ENCODE results near the gene USP32.
"Not testable (repeated sequence)": the region's sequence is repeated elsewhere in the genome, so short reads cannot be mapped to it uniquely, and the experiment has no call there.

The USP32 gene

DNA sequence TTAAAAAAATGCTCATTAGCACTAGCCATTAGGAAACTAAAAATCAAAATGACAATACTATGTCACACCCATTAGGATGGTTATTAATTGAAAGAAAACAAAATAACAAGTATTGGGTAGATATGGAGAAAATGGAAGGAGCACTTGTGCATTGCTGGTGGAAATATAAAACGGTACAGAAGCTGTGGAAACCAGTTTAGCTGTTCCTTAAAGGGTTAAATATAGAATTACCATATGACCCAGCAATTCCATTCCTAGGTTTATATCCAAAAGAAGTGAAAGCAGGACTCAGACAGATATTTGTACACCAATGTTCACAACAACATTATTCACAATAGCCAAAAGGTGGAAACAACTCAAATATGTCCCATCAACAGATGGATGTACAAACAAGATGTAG lies 13.7 kb downstream of the USP32 start:
- DNase-seq (ENCODE audit: low read depth), result not testable (repeated sequence)

DNA sequence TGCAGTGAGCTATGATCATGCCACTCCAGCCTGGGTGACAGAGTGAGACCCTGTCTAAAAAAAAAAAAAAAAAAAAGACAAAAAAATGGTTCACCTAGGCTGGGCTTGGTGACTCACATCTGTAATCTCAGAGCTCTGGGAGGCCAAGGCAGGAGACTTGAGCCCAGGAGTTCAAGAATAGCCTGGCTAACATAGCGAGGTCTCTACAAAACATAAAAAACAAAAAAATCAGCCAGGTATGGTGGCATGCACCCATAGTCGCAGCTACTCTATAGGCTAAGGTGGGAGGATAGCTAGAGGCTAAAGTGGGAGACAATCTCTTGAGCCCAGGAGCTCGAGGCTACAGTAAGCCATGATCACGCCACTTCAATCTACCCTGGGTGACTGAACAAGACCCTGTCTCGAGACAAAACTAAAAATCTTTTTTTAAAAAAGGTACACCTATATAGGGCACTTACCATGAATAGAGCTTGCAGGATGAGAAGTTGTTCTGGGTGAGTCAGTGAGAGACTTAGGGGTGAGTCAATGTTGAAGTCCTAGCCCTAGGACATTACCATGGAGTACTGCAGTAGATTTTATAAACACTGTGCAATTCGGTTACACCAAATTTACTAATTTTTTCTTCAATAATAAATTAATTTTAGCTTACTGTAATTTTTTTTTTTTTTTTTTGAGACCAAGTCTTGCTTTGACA lies 19.0 kb downstream of the USP32 start:
- DNase-seq (ENCODE audit: low read depth), result no peak

DNA sequence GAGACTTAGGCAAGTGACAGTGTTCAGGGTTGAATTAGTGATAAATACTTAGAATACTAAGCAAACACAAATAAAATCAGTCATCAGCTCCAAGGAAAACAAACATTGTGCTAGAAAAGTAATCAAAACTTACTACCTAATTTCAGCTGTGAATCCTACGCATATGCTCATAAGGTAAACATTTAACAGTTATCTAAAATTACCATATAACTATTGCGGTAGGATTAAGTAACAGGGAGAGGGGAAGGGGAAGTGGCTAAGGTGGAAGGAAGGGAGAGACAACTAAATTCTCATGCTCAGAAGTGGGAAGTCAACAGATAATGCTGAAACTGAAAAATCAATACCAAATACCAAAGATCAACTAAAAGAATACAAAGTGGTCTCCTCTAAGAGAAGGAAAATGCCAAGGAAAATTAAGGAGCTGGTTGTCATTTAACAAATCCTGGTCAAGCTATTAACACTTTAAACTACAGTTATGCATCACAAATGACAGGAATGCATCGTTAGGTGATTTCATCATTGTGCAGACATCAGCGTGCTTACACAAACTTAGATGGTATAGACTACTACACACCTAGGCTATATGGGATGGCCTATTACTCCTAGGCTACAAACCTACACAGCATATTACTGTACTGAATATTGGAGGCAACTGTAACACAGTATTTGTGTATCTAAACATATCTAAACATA lies 20.0 kb downstream of the USP32 start:
- no peak for DNase-seq (ENCODE audit: low read depth)

GRCh38 chr17:60371416-60371815 lies 20.5 kb downstream of the USP32 start:
- DNase-seq (ENCODE audit: low read depth), result no peak

GRCh38 chr17:60369727-60370126 lies 22.2 kb downstream of the USP32 start:
- DNase-seq (ENCODE audit: low read depth), result no peak

DNA sequence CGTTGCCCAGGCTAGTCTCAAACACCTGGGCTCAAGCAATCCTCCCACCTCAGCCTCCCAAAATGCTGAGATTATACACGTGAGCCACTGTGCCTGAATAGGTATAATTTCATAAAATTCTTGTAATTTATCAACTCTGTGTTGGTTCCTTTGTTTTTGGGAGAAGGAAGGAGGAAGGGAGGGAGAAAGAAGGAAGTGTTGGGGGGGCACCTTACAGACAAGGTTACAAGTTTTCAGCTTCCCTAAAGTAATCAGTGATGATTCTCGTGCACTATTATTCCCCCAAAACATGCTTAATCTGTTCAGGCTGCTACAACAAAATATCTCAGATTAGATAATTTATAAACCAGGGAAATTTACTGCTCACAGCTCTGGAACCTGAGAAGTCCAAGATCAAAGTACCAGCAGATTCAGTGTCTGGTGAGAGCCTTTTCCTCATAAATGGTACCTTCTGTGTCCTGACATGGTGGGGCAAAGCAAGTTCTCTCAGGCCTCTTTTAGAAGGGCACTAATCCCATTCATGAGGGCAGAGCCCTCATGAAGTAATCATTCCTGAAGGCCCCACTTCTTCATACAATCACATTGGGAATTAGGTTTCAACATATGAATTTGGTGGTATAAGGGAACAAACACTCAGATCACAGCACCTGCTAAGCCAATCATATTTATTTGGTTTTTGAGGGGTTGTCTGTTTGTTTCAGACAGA lies 28.1 kb downstream of the USP32 start:
- DNase-seq (ENCODE audit: low read depth), result no peak

- no peak for DNase-seq (ENCODE audit: low read depth)
Observed at GRCh38 chr17:60362329-60362728, 29.6 kb downstream of the USP32 start.

GRCh38 chr17:60361889-60362288 lies 30.0 kb downstream of the USP32 start:
- no peak for DNase-seq (ENCODE audit: low read depth)

DNA sequence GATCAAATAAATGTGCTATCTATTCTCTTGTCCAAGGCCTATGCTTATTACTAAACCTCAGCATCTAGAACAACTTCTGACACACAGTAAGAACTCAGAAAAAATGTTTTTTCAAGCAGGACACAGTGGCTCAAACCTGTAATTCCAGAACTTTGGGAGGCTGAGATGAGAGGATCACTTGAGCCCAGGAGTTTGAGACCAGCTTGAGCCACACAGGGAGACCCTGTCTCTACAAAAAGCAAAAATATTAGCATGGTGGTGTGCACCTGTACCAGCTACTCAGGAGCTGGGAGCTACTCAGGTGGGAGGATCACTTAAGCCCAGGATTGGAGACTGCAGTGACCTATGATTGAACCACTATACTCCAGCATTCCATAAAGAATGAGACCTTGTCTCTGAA lies 32.5 kb downstream of the USP32 start:
- DNase-seq (ENCODE audit: low read depth), result no peak

GRCh38 chr17:60358606-60359225 lies 33.2 kb downstream of the USP32 start:
- DNase-seq (ENCODE audit: low read depth), result no peak

GRCh38 chr17:60356940-60357339 lies 35.0 kb downstream of the USP32 start:
- DNase-seq (ENCODE audit: low read depth), result no peak

DNA sequence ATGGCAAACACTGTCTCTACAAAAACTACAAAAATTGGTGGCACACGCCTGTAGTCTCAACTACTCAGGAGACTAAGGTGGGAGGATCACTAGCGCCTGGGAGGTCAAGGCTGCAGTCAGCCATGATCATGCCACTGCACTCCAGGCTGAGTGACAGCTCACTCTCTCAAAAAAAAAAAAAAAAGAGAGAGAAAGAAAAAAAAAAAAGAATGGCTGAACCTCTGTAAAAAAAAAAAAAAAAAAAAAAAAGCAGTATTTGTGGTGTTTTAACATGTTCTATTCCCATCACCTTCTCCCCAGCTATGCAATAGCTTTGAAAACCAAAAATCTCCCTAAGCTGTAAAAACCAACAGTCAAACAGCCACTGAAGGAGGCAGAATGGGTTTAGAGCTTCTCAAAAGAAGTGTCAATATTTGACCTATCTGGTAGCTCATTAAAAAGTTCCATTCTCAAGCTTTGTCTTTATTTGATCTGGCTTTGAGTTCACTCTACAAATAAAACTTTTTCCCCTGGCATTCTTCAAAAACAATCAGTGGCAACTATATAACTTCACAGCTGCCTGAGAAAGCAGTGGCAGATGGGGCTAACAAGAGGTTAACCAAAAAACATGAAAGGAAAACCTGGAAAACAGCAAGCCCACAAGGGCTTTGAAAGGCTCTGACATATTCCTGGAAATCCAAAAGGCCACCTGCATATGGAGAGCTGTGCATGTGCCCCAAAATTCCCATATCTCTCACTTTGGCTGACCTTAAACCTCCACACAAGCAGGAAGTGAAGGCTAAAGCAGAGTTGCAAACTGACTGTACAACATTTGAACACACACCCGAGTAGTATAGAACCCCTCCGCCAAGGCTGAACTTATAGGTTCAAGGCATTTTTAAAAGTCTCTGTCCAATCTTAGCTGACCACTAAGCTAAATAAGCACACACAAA lies 36.0 kb downstream of the USP32 start:
- no peak for DNase-seq (ENCODE audit: low read depth)

DNA sequence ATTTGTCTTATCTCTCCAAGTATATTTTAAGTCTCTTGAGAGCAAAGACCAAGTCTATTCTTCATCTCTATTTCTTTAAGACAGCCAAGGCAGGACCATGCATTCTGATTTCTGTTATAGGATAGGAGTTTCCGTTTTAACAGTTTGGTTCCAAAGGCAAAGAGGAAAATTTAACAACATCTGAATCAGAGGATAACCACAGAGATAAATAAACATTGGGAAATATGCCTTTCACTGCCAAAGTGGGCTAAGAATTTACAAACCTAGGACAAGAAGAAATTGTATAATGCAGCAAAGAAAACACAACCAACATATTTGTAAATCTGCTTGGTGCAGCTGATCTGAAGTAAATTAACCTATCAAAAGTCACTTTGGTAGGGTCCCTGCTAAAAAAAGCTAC lies 37.7 kb downstream of the USP32 start:
- DNase-seq (ENCODE audit: low read depth), result no peak

GRCh38 chr17:60353773-60354172 lies 38.2 kb downstream of the USP32 start:
- no peak for DNase-seq (ENCODE audit: low read depth)

DNA sequence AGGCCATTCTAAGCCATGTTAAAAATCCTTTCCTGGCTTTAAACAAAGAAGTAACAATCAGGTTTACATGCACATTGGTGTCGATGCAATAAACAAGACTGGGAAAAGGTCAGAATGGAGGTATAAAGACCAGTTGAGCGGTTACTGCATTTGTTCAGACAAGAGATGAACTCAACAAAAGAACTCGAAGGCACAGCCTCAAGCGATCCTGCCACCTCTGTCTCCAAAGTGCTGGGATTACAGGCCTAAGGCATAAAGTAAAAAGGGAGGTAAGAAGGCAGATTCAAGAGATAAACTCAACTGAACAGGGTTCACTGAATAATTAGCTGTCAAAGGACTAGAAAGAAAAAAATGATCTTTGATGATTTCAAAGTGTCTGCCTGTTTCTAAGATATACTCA lies 39.4 kb downstream of the USP32 start:
- DNase-seq (ENCODE audit: low read depth), result no peak

GRCh38 chr17:60352071-60352470 lies 39.9 kb downstream of the USP32 start:
- no peak for DNase-seq (ENCODE audit: low read depth)

GRCh38 chr17:60351012-60351695 lies 40.8 kb downstream of the USP32 start:
- DNase-seq (ENCODE audit: low read depth), result no peak

DNA sequence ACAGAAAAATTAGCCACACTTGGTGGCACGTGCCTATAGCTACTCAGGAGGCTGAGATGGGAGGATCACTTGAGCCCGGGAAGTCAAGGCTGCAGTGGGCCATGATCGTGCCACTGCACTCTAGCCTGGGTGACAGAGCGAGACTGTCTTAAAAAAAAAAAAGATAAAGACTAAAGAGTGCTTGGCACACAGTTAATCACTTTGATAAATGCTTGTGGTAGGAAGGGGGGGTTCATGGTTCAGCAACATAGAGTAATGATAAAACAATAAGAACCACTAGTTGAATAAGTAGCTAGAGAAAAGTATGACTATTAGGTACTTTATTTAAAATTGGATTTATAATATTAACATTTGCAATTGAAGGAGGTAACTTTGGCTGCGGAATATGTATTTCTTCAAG lies 43.3 kb downstream of the USP32 start:
- DNase-seq (ENCODE audit: low read depth), result no peak

- DNase-seq (ENCODE audit: low read depth), result no peak
Observed at GRCh38 chr17:60345233-60345632, 46.7 kb downstream of the USP32 start.

DNA sequence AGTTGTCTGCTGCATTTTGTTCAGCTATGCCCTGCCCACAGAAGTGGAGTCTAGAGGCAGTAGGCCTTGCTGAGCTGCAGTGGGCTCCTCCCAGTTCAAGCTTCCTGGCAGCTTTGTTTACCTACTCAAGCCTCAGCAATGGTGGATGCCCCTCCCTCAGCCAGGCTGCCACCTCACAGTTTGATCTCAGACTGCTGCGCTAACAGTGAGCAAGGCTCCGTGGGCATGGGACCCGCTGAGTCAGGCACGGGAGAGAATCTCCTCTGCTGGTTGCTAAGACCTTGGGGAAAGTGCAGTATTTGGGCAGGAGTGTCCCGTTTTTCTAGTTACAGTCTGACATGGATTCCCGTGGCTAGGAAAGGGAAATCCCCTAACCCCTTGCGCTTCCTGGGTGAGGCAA lies 49.4 kb downstream of the USP32 start:
- not testable (repeated sequence) for DNase-seq (ENCODE audit: low read depth)

DNA sequence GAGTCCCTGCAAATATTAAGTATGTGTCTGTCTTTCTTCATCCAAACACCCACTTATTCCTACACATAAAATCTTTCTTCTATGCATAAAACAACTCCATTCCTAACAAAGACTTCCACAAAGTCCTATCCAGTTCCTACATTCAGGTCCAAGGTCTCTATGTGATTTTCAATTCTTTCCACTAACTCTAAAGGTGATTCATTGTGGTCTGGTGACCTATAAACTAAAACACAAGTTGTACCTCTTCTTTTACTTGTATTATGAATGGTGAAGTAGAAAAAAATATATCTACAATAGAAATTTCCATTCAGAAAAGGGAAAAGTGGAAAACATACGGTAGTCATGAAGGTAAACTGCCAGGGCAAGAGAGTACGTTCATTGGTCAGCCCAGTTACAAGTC lies 56.6 kb downstream of the USP32 start:
- no peak for DNase-seq (ENCODE audit: low read depth)

Data from stimulated activated CD8-positive, alpha-beta memory T cell treated with anti-CD3 and anti-CD28 coated beads, Interleukin-4, amount 100 ng/mL, for 24 hours (primary cell).